LHCN-M2 (cell line): ENCODE measurements around the gene ANAPC16. TPM values are rescaled to one million over a fixed set of nuclear protein-coding genes. Genes with fewer than 3 reads are reported as not detected.
"Not testable (repeated sequence)": the region's sequence is repeated elsewhere in the genome, so short reads cannot be mapped to it uniquely, and the experiment has no call there.

Experiments used
- DNase-seq: peaks from one replicate; pipeline ENCODE4 v3.0.0-alpha.2; 2012; ENCODE audit warnings: low read depth
- total RNA-seq: library from RNA; depleted of rRNA; stranded (reverse); fragments of >200 nt; gene quantifications from 2 replicates; pipeline ENCODE4 v1.2.3, GENCODE V29; 2014

The ANAPC16 gene
- total RNA-seq, 1 experiment from 2014 or later, result 46.0 TPM

- DNase-seq, result peak; percentile 37
These were observed 4.4 kb upstream of the ANAPC16 start for GRCh38 chr10:72211381-72211780.

- not testable (repeated sequence) for DNase-seq
These were observed 4.0 kb upstream of the ANAPC16 start for GRCh38 chr10:72211832-72212231.

- DNase-seq, result no peak
These were observed 2.5 kb downstream of the ANAPC16 start for GRCh38 chr10:72218325-72218724.

- DNase-seq, result no peak
These were observed 2.9 kb downstream of the ANAPC16 start for GRCh38 chr10:72218726-72219125.

- DNase-seq, result no peak
These were observed 3.5 kb downstream of the ANAPC16 start for GRCh38 chr10:72219235-72219814.

GRCh38 chr10:72220637-72221036, 4.8 kb downstream of the ANAPC16 start:
- no peak for DNase-seq

GRCh38 chr10:72221278-72221677, 5.5 kb downstream of the ANAPC16 start:
- DNase-seq, result no peak

GRCh38 chr10:72223743-72224101, 7.9 kb downstream of the ANAPC16 start:
- no peak for DNase-seq

GRCh38 chr10:72224191-72224590, 8.4 kb downstream of the ANAPC16 start:
- not testable (repeated sequence) for DNase-seq

GRCh38 chr10:72226418-72227027, 10.7 kb downstream of the ANAPC16 start:
- no peak for DNase-seq

- no peak for DNase-seq
These were observed 12.0 kb downstream of the ANAPC16 start for GRCh38 chr10:72227826-72228225.

- no peak for DNase-seq
These were observed 12.5 kb downstream of the ANAPC16 start for GRCh38 chr10:72228318-72228751.

- peak; percentile 51 for DNase-seq
These were observed 13.7 kb downstream of the ANAPC16 start for GRCh38 chr10:72229261-72230251.

GRCh38 chr10:72233621-72234020, 17.8 kb downstream of the ANAPC16 start:
- no peak for DNase-seq

GRCh38 chr10:72234560-72235095, 18.8 kb downstream of the ANAPC16 start:
- DNase-seq, result no peak

- no peak for DNase-seq
These were observed 19.9 kb downstream of the ANAPC16 start for GRCh38 chr10:72235544-72236279.

GRCh38 chr10:72238392-72239175, 22.8 kb downstream of the ANAPC16 start:
- no peak for DNase-seq

- DNase-seq, result no peak
These were observed 23.6 kb downstream of the ANAPC16 start for GRCh38 chr10:72239409-72239808.

- DNase-seq, result no peak
These were observed 24.6 kb downstream of the ANAPC16 start for GRCh38 chr10:72240371-72240770.

- no peak for DNase-seq
These were observed 26.0 kb downstream of the ANAPC16 start for GRCh38 chr10:72241691-72242252.
